Hepatocyte (in vitro differentiated cells): ENCODE data around the gene CYTH2.

ENCODE experiments used
- EZH2 ChIP-seq: fragments of 200-600 bp; sonication (generic); IDR thresholded peaks from 2 replicates; pipeline ENCODE4 v1.6.1; 2016; ENCODE audit warnings: antibody characterized with exemption, mild to moderate bottlenecking, borderline replicate concordance
- TF ChIP-seq, protein P1 (sequence below): fragments of 200-600 bp; sonication (generic); IDR thresholded peaks from 2 replicates; pipeline ENCODE4 v1.5.1; 2016; ENCODE audit warnings: antibody characterized with exemption, mild to moderate bottlenecking; ENCODE audit not compliant: poor library complexity

DNA sequence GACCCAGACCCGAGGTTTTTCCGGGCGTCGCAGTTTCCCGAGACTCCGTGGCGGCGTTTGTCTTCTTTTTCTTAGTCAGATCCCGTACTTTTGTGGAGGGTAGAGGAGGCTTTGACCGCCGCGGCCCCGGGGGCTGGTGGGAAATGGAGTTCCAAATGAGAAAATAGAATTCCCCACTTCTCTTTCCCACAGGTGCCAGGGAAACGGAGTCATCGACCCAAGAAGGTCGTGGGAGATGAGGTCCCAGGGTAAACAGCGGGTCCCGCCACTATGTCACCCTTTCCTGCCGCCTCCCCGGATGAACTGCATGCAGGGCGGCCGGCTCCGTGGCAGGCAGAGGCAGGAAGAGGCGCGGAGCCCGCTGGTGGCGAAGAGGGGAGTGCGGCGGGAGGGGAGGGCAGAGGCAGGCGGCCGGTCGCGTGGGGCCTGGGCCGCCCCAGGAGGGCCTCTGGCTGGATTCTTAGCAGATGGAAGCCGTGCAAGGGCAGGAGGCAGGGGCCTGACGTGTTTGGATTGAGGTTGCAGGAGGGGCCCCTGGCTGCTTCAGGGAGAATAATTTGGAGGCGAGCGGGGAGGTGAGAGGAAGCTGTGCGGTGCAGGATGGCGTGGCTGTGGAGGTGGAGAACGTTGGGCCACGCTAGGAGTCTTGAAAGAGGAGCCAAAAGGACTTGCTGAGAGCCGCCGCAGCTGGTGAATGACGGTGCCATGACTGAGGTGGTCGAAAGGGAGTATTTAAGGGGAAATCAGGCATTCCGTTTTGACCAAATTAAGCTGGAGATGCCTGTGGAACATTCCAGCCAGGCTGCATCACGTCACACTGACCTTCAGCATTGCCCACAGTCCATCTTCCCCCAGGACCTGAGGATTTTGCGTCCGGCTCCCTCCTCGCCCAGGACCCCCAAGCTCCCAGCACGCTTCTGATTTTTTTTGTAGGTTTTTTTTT is 11.7 kb downstream of the CYTH2 start:
- TF ChIP-seq, protein P1, sequence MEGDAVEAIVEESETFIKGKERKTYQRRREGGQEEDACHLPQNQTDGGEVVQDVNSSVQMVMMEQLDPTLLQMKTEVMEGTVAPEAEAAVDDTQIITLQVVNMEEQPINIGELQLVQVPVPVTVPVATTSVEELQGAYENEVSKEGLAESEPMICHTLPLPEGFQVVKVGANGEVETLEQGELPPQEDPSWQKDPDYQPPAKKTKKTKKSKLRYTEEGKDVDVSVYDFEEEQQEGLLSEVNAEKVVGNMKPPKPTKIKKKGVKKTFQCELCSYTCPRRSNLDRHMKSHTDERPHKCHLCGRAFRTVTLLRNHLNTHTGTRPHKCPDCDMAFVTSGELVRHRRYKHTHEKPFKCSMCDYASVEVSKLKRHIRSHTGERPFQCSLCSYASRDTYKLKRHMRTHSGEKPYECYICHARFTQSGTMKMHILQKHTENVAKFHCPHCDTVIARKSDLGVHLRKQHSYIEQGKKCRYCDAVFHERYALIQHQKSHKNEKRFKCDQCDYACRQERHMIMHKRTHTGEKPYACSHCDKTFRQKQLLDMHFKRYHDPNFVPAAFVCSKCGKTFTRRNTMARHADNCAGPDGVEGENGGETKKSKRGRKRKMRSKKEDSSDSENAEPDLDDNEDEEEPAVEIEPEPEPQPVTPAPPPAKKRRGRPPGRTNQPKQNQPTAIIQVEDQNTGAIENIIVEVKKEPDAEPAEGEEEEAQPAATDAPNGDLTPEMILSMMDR = no peak
- no peak for TF ChIP-seq EZH2
